ENCODE measurements around the gene NOD1.

GRCh38 chr7:30445770-30446169 is 32.8 kb downstream of the NOD1 start:
- TF ChIP-seq CTCF (conservative IDR thresholded peaks at IDR 0.05) (no peak), ZFX (IDR thresholded peaks at IDR 0.05) (no peak)
